ENCODE data around the gene MYPN. TPM values are rescaled to one million over a fixed set of nuclear protein-coding genes. Genes with fewer than 3 reads are reported as not detected.

The MYPN gene
- total RNA-seq, 1 experiment from 2014 or later, result 6.0 TPM

GRCh38 chr10:68231817-68232251, 122.5 kb downstream of the MYPN start, which contains the start of gene ATOH7:
ATOH7 (minus strand) TSS chr10:68232113; CDS start chr10:68231677, 436 bp downstream.
- no peaks in the 10 kb centered on the region for H3K36me3 ChIP-seq (ENCODE audit: low read depth, low read length)
- no peak for DNase-seq
- intact Hi-C loops (cut with micrococcal nuclease), result no loop called here
- peaks cover 19% of the 10 kb centered on the region for H3K4me1 ChIP-seq (ENCODE audit: insufficient read depth, low read length)
- TF ChIP-seq CTCF (conservative IDR thresholded peaks at IDR 0.05; ENCODE audit: low read depth, low read length), result no peak
- peak within 1 kb of the TSS; percentile 75 for H3K4me3 ChIP-seq (ENCODE audit: low read length)
- POLR2A ChIA-PET (ENCODE audit: unreplicated experiment), result no interaction called here
- no peaks in the 10 kb centered on the region for H3K9me2 ChIP-seq (replicated peaks; ENCODE audit: low read length)
- H3K4me2 ChIP-seq (ENCODE audit: low read length), result peak within 1 kb of the TSS; percentile 94
- no peaks in the 10 kb centered on the region for H3F3A ChIP-seq (ENCODE audit: low read length, unreplicated experiment)
- no peaks in the 10 kb centered on the region for H4K20me1 ChIP-seq (ENCODE audit: low read length)
- H3K79me2 ChIP-seq (ENCODE audit: low read length), result no peaks in the 10 kb centered on the region
- no peak within 1 kb of the TSS for H3K27ac ChIP-seq (ENCODE audit: low read length)
- no peak for ATAC-seq
- CTCF ChIA-PET, result no interaction called here
- peak within 1 kb of the TSS; percentile 99 for H2AFZ ChIP-seq (ENCODE audit: low read length)
- BruUV-seq (replicated peaks), result no TSS peak
- H3K9ac ChIP-seq (ENCODE audit: low read length), result peak within 1 kb of the TSS; percentile 72
- no peaks in the 10 kb centered on the region for H3K9me3 ChIP-seq (ENCODE audit: low read length)
- H3K27me3 ChIP-seq (ENCODE audit: low read length), result no peaks in the 10 kb centered on the region

DNA sequence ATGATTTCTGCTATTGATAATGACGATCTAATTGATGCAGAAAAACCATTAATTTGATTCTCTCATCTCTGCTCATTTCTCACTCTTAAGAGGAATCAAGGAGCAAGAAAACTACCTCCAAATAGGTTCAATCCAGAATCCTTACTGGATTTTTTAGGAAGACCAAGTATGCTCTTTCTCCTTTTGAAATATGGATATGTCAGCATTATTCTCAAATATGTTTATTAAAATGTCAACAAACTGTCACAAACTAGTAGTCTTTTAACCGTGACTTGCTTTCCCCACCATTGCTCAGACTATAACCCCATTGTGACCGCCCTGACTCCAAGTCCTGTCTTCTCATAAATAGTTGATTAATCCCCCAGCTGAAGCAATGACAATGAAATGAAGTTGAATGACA, 123.8 kb downstream of the MYPN start:
- no peak overlapping the region for H3K4me2 ChIP-seq (ENCODE audit: low read length)
- ATAC-seq (no peak), DNase-seq (no peak)
- H3K27me3 ChIP-seq (ENCODE audit: low read length), result no peaks in the 10 kb centered on the region
- no peaks in the 10 kb centered on the region for H3K9me2 ChIP-seq (replicated peaks; ENCODE audit: low read length)
- peaks cover 19% of the 10 kb centered on the region for H3K4me1 ChIP-seq (ENCODE audit: insufficient read depth, low read length)
- no peaks in the 10 kb centered on the region for H4K20me1 ChIP-seq (ENCODE audit: low read length)
- BruUV-seq (replicated peaks), result no TSS peak
- TF ChIP-seq EZH2phosphoT487 (IDR thresholded peaks at IDR 0.05; ENCODE audit: borderline replicate concordance, low read length) (no peak), EZH2 (IDR thresholded peaks at IDR 0.05; ENCODE audit: low read length, unreplicated experiment) (no peak), CTCF (conservative IDR thresholded peaks at IDR 0.05; ENCODE audit: low read depth, low read length) (no peak)
- no peak overlapping the region for H3K4me3 ChIP-seq (ENCODE audit: low read length)
- H3K79me2 ChIP-seq (ENCODE audit: low read length), result no peaks in the 10 kb centered on the region
- CTCF ChIA-PET, result no interaction called here
- H3K36me3 ChIP-seq (ENCODE audit: low read depth, low read length), result no peaks in the 10 kb centered on the region
- no peak overlapping the region for H3K27ac ChIP-seq (ENCODE audit: low read length)
- H3F3A ChIP-seq (ENCODE audit: low read length, unreplicated experiment), result no peaks in the 10 kb centered on the region
- no peaks in the 10 kb centered on the region for H3K9me3 ChIP-seq (ENCODE audit: low read length)
- no peak overlapping the region for H2AFZ ChIP-seq (ENCODE audit: low read length)
- no peak overlapping the region for H3K9ac ChIP-seq (ENCODE audit: low read length)
- POLR2A ChIA-PET (ENCODE audit: unreplicated experiment), result no interaction called here
- intact Hi-C loops (cut with micrococcal nuclease), result no loop called here

DNA sequence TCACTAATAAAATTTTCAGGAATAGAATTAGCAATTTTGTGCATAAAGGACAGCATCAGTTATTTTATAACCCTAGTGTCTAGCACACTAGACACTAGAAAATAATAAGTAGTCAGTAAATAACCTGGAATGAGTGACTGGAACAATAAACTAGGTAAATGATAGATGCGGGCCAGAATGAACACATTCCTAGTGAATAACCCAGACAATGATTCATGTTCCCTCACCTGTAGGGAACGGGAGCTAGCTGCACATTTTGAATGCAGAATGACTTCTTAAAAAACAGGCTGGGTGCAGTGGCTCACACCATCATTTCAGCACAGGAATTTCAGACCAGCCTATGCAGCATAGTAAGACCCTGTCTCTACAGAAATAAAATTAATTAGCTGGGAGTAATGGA, 125.8 kb downstream of the MYPN start:
- ChIA-PET POLR2A (ENCODE audit: unreplicated experiment) (interaction anchor here (0.6 kb wide), 1 partner anchor 145 kb away, joined by 5 read pairs; no protein-coding TSS in a partner anchor), CTCF (interaction anchor here (0.5 to 1.1 kb wide), 2 partner anchors 20 to 22 kb away, joined by 3 to 7 read pairs; no protein-coding TSS in a partner anchor)
- intact Hi-C loops (cut with micrococcal nuclease), result no loop called here
- TF ChIP-seq EZH2phosphoT487 (IDR thresholded peaks at IDR 0.05; ENCODE audit: borderline replicate concordance, low read length), result no peak
- no peak for TF ChIP-seq EZH2 (IDR thresholded peaks at IDR 0.05; ENCODE audit: low read length, unreplicated experiment)
- no peak for TF ChIP-seq CTCF (conservative IDR thresholded peaks at IDR 0.05; ENCODE audit: low read depth, low read length)
- Histone ChIP-seq H3K36me3 (ENCODE audit: low read depth, low read length) (no peaks in the 10 kb centered on the region), H3K27me3 (ENCODE audit: low read length) (no peaks in the 10 kb centered on the region), H2AFZ (ENCODE audit: low read length) (no peak overlapping the region), H3K79me2 (ENCODE audit: low read length) (no peaks in the 10 kb centered on the region), H4K20me1 (ENCODE audit: low read length) (no peaks in the 10 kb centered on the region), H3K4me3 (ENCODE audit: low read length) (no peak overlapping the region), H3K4me2 (ENCODE audit: low read length) (no peak overlapping the region), H3K9me3 (ENCODE audit: low read length) (no peaks in the 10 kb centered on the region), H3F3A (ENCODE audit: low read length, unreplicated experiment) (no peaks in the 10 kb centered on the region), H3K9ac (ENCODE audit: low read length) (no peak overlapping the region), H3K27ac (ENCODE audit: low read length) (no peak overlapping the region), H3K9me2 (replicated peaks; ENCODE audit: low read length) (no peaks in the 10 kb centered on the region), H3K4me1 (ENCODE audit: insufficient read depth, low read length) (peaks cover 19% of the 10 kb centered on the region)
- peak; percentile 92 for DNase-seq
- peak; percentile 21 for ATAC-seq
- BruUV-seq (replicated peaks), result no TSS peak

Measured in PC-3 (cell line).